ENCODE measurements around the gene ORC3. TPM values are rescaled to one million over a fixed set of nuclear protein-coding genes. Genes with fewer than 3 reads are reported as not detected.

ORC3 gene
- total RNA-seq, 1 donor from 2014 or later = 9.6 TPM

- Histone ChIP-seq H3K4me1 (no peaks in the 10 kb centered on the region), H3K27ac (no peak overlapping the region), H3K27me3 (no peaks in the 10 kb centered on the region), H3K4me3 (no peak overlapping the region), H3K36me3 (no peaks in the 10 kb centered on the region), H3K9me3 (no peaks in the 10 kb centered on the region)
- DNase-seq (ENCODE audit: extremely low spot score in 2 of 2) = no peak
- TF ChIP-seq POLR2A (IDR thresholded peaks at IDR 0.05) (no peak), POLR2AphosphoS5 (IDR thresholded peaks at IDR 0.05; ENCODE audit: insufficient read depth in 1 of 2, low read depth in 1 of 2) (no peak), CTCF (IDR thresholded peaks at IDR 0.05) (no peak)
- intact Hi-C loops (cut with DNase I) = no loop called here
Measured at GRCh38 chr6:87630746-87631145, 40.8 kb downstream of the ORC3 start.

- H3K36me3 ChIP-seq = no peaks in the 10 kb centered on the region
Measured at GRCh38 chr6:87633851-87634250, 43.9 kb downstream of the ORC3 start.

GRCh38 chr6:87636315-87636714 is 46.4 kb downstream of the ORC3 start:
- intact Hi-C loops (cut with DNase I) = no loop called here
- Histone ChIP-seq H3K36me3 (peaks cover 0 to 4% of the 10 kb centered on the region in 2 donors), H3K27me3 (no peaks in the 10 kb centered on the region), H3K4me1 (no peaks in the 10 kb centered on the region), H3K9me3 (no peaks in the 10 kb centered on the region), H3K27ac (no peak overlapping the region), H3K4me3 (no peak overlapping the region)
- no peak for DNase-seq (ENCODE audit: extremely low spot score in 2 of 2)
- TF ChIP-seq POLR2AphosphoS5 (IDR thresholded peaks at IDR 0.05; ENCODE audit: insufficient read depth in 1 of 2, low read depth in 1 of 2) (no peak), POLR2A (IDR thresholded peaks at IDR 0.05) (no peak), CTCF (IDR thresholded peaks at IDR 0.05) (no peak)

More at GRCh38 chr6:87633851-87634250, 43.9 kb downstream of the ORC3 start:
- Histone ChIP-seq H3K27ac (no peak overlapping the region), H3K9me3 (no peaks in the 10 kb centered on the region), H3K27me3 (no peaks in the 10 kb centered on the region), H3K4me3 (no peak overlapping the region), H3K4me1 (no peaks in the 10 kb centered on the region)
- no peak for TF ChIP-seq POLR2AphosphoS5 (IDR thresholded peaks at IDR 0.05; ENCODE audit: insufficient read depth in 1 of 2, low read depth in 1 of 2)
- no peak for TF ChIP-seq CTCF (IDR thresholded peaks at IDR 0.05)
- no peak for TF ChIP-seq POLR2A (IDR thresholded peaks at IDR 0.05)
- intact Hi-C loops (cut with DNase I) = no loop called here
- no peak for DNase-seq (ENCODE audit: extremely low spot score in 2 of 2)

- Histone ChIP-seq H3K9me3 (no peaks in the 10 kb centered on the region), H3K4me1 (no peaks in the 10 kb centered on the region), H3K27ac (no peak overlapping the region), H3K4me3 (no peak overlapping the region), H3K27me3 (no peaks in the 10 kb centered on the region), H3K36me3 (peaks cover 0 to 4% of the 10 kb centered on the region in 2 donors)
- DNase-seq (ENCODE audit: extremely low spot score in 2 of 2) = no peak
- intact Hi-C loops (cut with DNase I) = no loop called here
- no peak for TF ChIP-seq CTCF (IDR thresholded peaks at IDR 0.05)
- no peak for TF ChIP-seq POLR2AphosphoS5 (IDR thresholded peaks at IDR 0.05; ENCODE audit: insufficient read depth in 1 of 2, low read depth in 1 of 2)
- no peak for TF ChIP-seq POLR2A (IDR thresholded peaks at IDR 0.05)
Measured at GRCh38 chr6:87637106-87637505, 47.2 kb downstream of the ORC3 start.

GRCh38 chr6:87639373-87639772 is 49.4 kb downstream of the ORC3 start:
- no peak overlapping the region for H3K27ac ChIP-seq
- TF ChIP-seq POLR2A (IDR thresholded peaks at IDR 0.05) = no peak
- no peak for TF ChIP-seq CTCF (IDR thresholded peaks at IDR 0.05)
- no peak for TF ChIP-seq POLR2AphosphoS5 (IDR thresholded peaks at IDR 0.05; ENCODE audit: insufficient read depth in 1 of 2, low read depth in 1 of 2)
- no peak for DNase-seq (ENCODE audit: extremely low spot score in 2 of 2)
- intact Hi-C loops (cut with DNase I) = no loop called here
- H3K4me1 ChIP-seq = no peaks in the 10 kb centered on the region
- peaks cover 0 to 4% of the 10 kb centered on the region in 2 donors for H3K36me3 ChIP-seq
- no peak overlapping the region for H3K4me3 ChIP-seq
- H3K27me3 ChIP-seq = no peaks in the 10 kb centered on the region
- no peaks in the 10 kb centered on the region for H3K9me3 ChIP-seq
